HEK293 (cell line): ENCODE measurements around the gene BPNT1.

Experiments
- PRDM6 ChIP-seq: fragments of 450-650 bp; formaldehyde crosslinking; IDR thresholded peaks from 2 replicates; pipeline ENCODE4 v1.5.1; 2017; ENCODE audit warnings: missing biosample characterization, missing genetic modification characterization
- ZBTB11 ChIP-seq: fragments of 450-650 bp; formaldehyde crosslinking; conservative IDR thresholded peaks from 2 replicates; pipeline ENCODE4 v1.5.1; 2016; ENCODE audit warnings: low read depth, missing biosample characterization, missing genetic modification characterization
- ZNF133 ChIP-seq: fragments of 450-650 bp; formaldehyde crosslinking; IDR thresholded peaks from 2 replicates; pipeline ENCODE4 v1.5.1; 2016; ENCODE audit warnings: missing biosample characterization, missing genetic modification characterization
- ZNF184 ChIP-seq: fragments of 450-650 bp; IDR thresholded peaks from 2 replicates; pipeline ENCODE4 v1.5.1; 2018; ENCODE audit warnings: missing biosample characterization, mild to moderate bottlenecking, missing genetic modification characterization
- ZNF211 ChIP-seq: fragments of 450-650 bp; formaldehyde crosslinking; IDR thresholded peaks from 2 replicates; pipeline ENCODE4 v1.5.1; 2016; ENCODE audit warnings: low read depth, missing biosample characterization, missing genetic modification characterization
- ZNF24 ChIP-seq: fragments of 450-650 bp; formaldehyde crosslinking; IDR thresholded peaks from 2 replicates; pipeline ENCODE4 v1.5.1; 2016; ENCODE audit warnings: missing biosample characterization, missing genetic modification characterization
- ZNF274 ChIP-seq, 2 experiments: fragments of 200-500 bp in 1 of 2; fragments of 450-650 bp in 1 of 2; sonication (Bioruptor generic) in 1 of 2; formaldehyde crosslinking in 1 of 2; IDR thresholded peaks; 2 replicates each; pipeline versions ENCODE4 v1.5.1 to v1.6.1; 2014 to 2016; ENCODE audit warnings: borderline replicate concordance in 1 of 2, inconsistent platforms in 1 of 2, low read length in 1 of 2, missing biosample characterization in 1 of 2, missing genetic modification characterization in 1 of 2
- ZNF292 ChIP-seq: fragments of 450-650 bp; formaldehyde crosslinking; IDR thresholded peaks from 2 replicates; pipeline ENCODE4 v1.5.1; 2016; ENCODE audit warnings: low read depth, missing biosample characterization, missing genetic modification characterization, borderline replicate concordance
- ZNF302 ChIP-seq: fragments of 450-650 bp; formaldehyde crosslinking; IDR thresholded peaks from 2 replicates; pipeline ENCODE4 v1.5.1; 2016; ENCODE audit warnings: missing biosample characterization, missing genetic modification characterization, low read depth
- ZNF626 ChIP-seq: fragments of 450-650 bp; sonication (Bioruptor Pico); formaldehyde crosslinking; IDR thresholded peaks from 2 replicates; pipeline ENCODE4 v1.5.1; 2018; ENCODE audit warnings: missing biosample characterization, missing genetic modification characterization, inconsistent platforms
- ZNF654 ChIP-seq: fragments of 450-650 bp; formaldehyde crosslinking; IDR thresholded peaks from 2 replicates; pipeline ENCODE4 v1.5.1; 2016; ENCODE audit warnings: low read depth, missing biosample characterization, missing genetic modification characterization
- TF ChIP-seq, protein P1 (sequence below): fragments of 450-650 bp; formaldehyde crosslinking; IDR thresholded peaks from 2 replicates; pipeline ENCODE4 v1.5.1; 2016; ENCODE audit warnings: missing biosample characterization, missing genetic modification characterization

DNA sequence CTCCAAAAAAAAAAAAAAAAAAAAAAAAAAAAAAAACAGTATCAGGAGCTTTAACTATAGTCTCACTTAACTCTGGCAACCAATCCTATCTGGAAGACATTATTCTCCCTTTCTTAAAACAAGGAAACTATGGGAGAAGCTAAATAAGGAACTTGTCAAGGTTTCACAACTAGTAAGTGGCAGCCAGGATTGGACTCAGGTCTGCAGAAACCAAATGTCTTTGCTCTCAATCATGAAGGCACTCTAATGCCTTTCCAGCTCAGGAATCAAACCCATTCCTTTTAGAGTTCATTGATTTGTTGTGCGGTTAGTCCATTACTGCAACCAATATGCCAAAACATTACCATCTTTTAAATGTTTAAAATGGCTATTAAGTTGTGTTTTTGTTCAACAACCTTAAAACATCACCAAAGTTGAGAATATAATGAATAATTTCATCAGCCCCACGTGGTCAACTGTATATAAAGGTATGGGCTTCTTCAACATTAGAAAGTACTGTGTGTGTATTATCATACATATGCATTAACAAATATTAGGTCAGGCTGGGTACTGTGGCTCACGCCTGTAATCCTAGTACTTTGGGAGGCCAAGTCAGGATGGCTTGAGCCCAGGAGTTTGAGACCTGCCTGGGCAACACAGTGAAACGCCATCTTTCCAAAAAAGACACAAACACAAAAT, 44.8 kb downstream of the BPNT1 start:
- TF ChIP-seq, protein P1, sequence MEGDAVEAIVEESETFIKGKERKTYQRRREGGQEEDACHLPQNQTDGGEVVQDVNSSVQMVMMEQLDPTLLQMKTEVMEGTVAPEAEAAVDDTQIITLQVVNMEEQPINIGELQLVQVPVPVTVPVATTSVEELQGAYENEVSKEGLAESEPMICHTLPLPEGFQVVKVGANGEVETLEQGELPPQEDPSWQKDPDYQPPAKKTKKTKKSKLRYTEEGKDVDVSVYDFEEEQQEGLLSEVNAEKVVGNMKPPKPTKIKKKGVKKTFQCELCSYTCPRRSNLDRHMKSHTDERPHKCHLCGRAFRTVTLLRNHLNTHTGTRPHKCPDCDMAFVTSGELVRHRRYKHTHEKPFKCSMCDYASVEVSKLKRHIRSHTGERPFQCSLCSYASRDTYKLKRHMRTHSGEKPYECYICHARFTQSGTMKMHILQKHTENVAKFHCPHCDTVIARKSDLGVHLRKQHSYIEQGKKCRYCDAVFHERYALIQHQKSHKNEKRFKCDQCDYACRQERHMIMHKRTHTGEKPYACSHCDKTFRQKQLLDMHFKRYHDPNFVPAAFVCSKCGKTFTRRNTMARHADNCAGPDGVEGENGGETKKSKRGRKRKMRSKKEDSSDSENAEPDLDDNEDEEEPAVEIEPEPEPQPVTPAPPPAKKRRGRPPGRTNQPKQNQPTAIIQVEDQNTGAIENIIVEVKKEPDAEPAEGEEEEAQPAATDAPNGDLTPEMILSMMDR (tag by site-specific recombination), result no peak
- TF ChIP-seq ZNF654 (tag by site-specific recombination), result no peak
- TF ChIP-seq ZBTB11 (tag by site-specific recombination), result no peak
- TF ChIP-seq ZNF211 (tag by site-specific recombination), result no peak
- no peak for TF ChIP-seq ZNF292 (tag by site-specific recombination)
- TF ChIP-seq ZNF184 (tag by site-specific recombination), result no peak
- no peak for TF ChIP-seq ZNF626
- TF ChIP-seq ZNF24, result no peak
- TF ChIP-seq ZNF133 (tag by site-specific recombination), result no peak
- TF ChIP-seq ZNF302 (tag by site-specific recombination), result no peak
- no peak for TF ChIP-seq PRDM6 (tag by site-specific recombination)
- no peak for TF ChIP-seq ZNF274 (IDR thresholded peaks at IDR 0.05; ENCODE audit: low read length)
- TF ChIP-seq ZNF274 (tag by site-specific recombination; IDR thresholded peaks at IDR 0.05; ENCODE audit: borderline replicate concordance), result no peak
